Gastroesophageal sphincter (tissue), 4 donors: ENCODE measurements around the gene ASGR2. TPM values are rescaled to one million over a fixed set of nuclear protein-coding genes. Genes with fewer than 3 reads are reported as not detected.

ENCODE experiments used
- ATAC-seq: fragments of 150-250 bp; one replicate; pipeline ENCODE4 v1.9.1; 2016; ENCODE audit warnings: mild to moderate bottlenecking, moderate library complexity
- H3K27ac ChIP-seq, 4 donors: fragments of 200-600 bp; sonication (generic) in 3 of 4; 1 replicate in 3 of 4; 2 replicates in 1 of 4; pipeline ENCODE4 v1.5.1; 2016 to 2019
- H3K27me3 ChIP-seq: fragments of 200-600 bp; sonication (generic); one replicate; pipeline ENCODE4 v1.5.1; 2019
- H3K36me3 ChIP-seq, 2 donors: fragments of 200-600 bp; sonication (generic); one replicate each; pipeline ENCODE4 v1.5.1; 2019; ENCODE audit warnings: control low read depth in 1 of 2
- H3K4me1 ChIP-seq, 3 donors: fragments of 200-600 bp; sonication (generic); 1 replicate in 2 of 3; 2 replicates in 1 of 3; pipeline ENCODE4 v1.5.1; 2016 to 2019; ENCODE audit warnings: control low read depth in 2 of 3
- H3K4me3 ChIP-seq, 2 donors: fragments of 200-600 bp; sonication (generic); one replicate each; pipeline ENCODE4 v1.5.1; 2019; ENCODE audit warnings: mild to moderate bottlenecking in 1 of 2, moderate library complexity in 1 of 2
- H3K9me3 ChIP-seq, 3 donors: fragments of 200-600 bp; sonication (generic); one replicate each; pipeline ENCODE4 v1.5.1; 2017 to 2019; ENCODE audit warnings: control low read depth in 2 of 3
- EP300 ChIP-seq: sonication (generic); formaldehyde crosslinking; IDR thresholded peaks from one replicate; pipeline ENCODE4 v1.6.1; 2017; ENCODE audit warnings: antibody characterized with exemption, mild to moderate bottlenecking
- POLR2A ChIP-seq, 2 donors: fragments of 450-650 bp; IDR thresholded peaks; one replicate each; pipeline ENCODE4 v1.6.1; 2017; ENCODE audit warnings: antibody characterized with exemption in 2 of 2, mild to moderate bottlenecking in 2 of 2, moderate library complexity in 1 of 2
- POLR2AphosphoS5 ChIP-seq: sonication (generic); formaldehyde crosslinking; IDR thresholded peaks from one replicate; pipeline ENCODE4 v1.6.1; 2017; ENCODE audit warnings: antibody characterized with exemption
- WGBS, 2 donors: methylation state at CpG; one replicate each; pipeline ENCODE4 v1.1.5; 2018; ENCODE audit warnings: low coverage in 1 of 2; 5-methylcytosine and 5-hydroxymethylcytosine counted together
- total RNA-seq, 4 donors: library from RNA; depleted of rRNA; stranded (reverse); fragments of >200 nt; gene quantifications; one replicate each; pipeline ENCODE4 v1.1.0, GENCODE V29; 2016
- TF ChIP-seq, protein P1 (sequence below), 4 experiments: fragments of 200-600 bp in 2 of 4; fragments of 450-650 bp in 2 of 4; sonication (generic) in 1 of 4; IDR thresholded peaks; one replicate each; pipeline ENCODE4 v1.5.1; 2017 to 2019; ENCODE audit warnings: antibody characterized with exemption in 4 of 4, mild to moderate bottlenecking in 2 of 4, moderate library complexity in 2 of 4

The ASGR2 gene
- total RNA-seq, 4 donors from 2014 or later = 0.79 to 1.3 TPM; not detected in 2

DNA sequence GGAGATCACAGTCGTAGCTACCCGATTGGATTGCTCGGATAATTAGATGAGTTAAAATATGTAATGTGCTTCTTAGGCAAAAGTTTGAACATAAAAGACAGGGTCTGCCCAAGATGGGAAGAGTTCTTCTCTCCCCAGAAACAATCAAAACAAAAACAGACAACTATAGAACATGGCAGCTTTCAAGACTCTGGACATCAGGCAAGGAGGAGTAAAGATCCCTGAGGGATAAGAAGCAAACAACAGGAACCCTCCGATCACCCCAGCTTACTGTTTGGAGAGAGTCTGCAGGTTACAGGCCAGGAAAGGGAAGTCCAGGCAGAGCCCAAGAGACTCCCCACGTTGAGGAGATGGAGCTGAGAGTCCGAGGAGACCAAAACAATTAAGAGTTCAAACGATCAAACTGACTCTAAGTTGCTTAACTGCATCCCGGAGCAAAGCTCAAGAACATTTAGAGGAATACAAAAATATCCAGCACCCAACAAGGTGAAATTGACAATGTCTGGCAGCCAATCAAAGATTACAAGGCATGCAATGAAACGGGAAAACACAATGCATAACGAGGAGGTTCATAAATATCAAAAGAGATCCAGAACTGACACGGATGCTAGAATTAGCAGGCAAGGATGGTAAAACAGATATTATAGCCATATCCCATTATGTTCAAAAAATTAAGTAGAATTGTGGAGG, 3.9 kb downstream of the ASGR2 start:
- TF ChIP-seq POLR2A (IDR thresholded peaks at IDR 0.05) = no peak
- TF ChIP-seq EP300 = no peak
- TF ChIP-seq, protein P1, sequence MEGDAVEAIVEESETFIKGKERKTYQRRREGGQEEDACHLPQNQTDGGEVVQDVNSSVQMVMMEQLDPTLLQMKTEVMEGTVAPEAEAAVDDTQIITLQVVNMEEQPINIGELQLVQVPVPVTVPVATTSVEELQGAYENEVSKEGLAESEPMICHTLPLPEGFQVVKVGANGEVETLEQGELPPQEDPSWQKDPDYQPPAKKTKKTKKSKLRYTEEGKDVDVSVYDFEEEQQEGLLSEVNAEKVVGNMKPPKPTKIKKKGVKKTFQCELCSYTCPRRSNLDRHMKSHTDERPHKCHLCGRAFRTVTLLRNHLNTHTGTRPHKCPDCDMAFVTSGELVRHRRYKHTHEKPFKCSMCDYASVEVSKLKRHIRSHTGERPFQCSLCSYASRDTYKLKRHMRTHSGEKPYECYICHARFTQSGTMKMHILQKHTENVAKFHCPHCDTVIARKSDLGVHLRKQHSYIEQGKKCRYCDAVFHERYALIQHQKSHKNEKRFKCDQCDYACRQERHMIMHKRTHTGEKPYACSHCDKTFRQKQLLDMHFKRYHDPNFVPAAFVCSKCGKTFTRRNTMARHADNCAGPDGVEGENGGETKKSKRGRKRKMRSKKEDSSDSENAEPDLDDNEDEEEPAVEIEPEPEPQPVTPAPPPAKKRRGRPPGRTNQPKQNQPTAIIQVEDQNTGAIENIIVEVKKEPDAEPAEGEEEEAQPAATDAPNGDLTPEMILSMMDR (IDR thresholded peaks at IDR 0.05) = no peak
- no peak for TF ChIP-seq POLR2AphosphoS5
- peaks cover 81% of the 10 kb centered on the region for H3K27me3 ChIP-seq

GRCh38 chr17:7109461-7110322, 4.9 kb downstream of the ASGR2 start:
- Histone ChIP-seq H3K9me3 (no peaks in the 10 kb centered on the region), H3K36me3 (no peaks in the 10 kb centered on the region), H3K27ac (no peak overlapping the region), H3K27me3 (peaks cover 85% of the 10 kb centered on the region), H3K4me3 (no peak overlapping the region), H3K4me1 (no peaks in the 10 kb centered on the region)
- WGBS, 2 donors = 69 to 75% methylated on average over 8 to 10 of the region's 10 CpGs
- no peak for TF ChIP-seq POLR2AphosphoS5
- no peak for TF ChIP-seq POLR2A (IDR thresholded peaks at IDR 0.05)
- TF ChIP-seq EP300 = no peak
- TF ChIP-seq, protein P1 (IDR thresholded peaks at IDR 0.05) = no peak
- ATAC-seq = no peak

More for the DNA sequence above, 3.9 kb downstream of the ASGR2 start:
- H3K4me3 ChIP-seq = no peak overlapping the region
- WGBS, 2 donors = 39 to 49% methylated on average over 8 to 10 of the region's 11 CpGs
- no peaks in the 10 kb centered on the region for H3K9me3 ChIP-seq
- H3K27ac ChIP-seq = no peak overlapping the region
- H3K36me3 ChIP-seq = no peaks in the 10 kb centered on the region
- no peaks in the 10 kb centered on the region for H3K4me1 ChIP-seq
- no peak for ATAC-seq

GRCh38 chr17:7108981-7109380, 5.6 kb downstream of the ASGR2 start:
- no peak for TF ChIP-seq POLR2AphosphoS5
- TF ChIP-seq, protein P1 (IDR thresholded peaks at IDR 0.05) = no peak
- no peak for TF ChIP-seq POLR2A (IDR thresholded peaks at IDR 0.05)
- TF ChIP-seq EP300 = no peak

DNA sequence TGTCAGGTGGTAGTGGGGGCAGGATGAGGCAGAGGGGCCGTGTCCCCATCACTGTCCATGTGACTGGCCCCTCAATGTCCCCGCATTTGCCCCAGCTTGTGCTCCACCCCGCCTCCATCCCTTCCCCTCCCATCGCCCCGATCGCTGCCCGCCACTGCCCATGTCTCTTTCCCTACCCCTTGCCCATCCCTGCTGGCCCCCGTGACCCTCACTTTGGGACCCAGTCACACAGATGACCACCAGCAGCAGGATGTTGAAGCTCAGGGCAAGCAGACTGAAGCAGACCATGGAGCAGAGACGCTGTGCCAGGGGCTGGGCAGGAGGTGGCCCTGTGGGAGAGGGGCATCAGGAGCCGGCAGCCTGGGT, 6.1 kb downstream of the ASGR2 start:
- Histone ChIP-seq H3K27ac (no peak overlapping the region), H3K4me3 (no peak overlapping the region), H3K9me3 (no peaks in the 10 kb centered on the region), H3K36me3 (no peaks in the 10 kb centered on the region), H3K27me3 (peaks cover 83% of the 10 kb centered on the region), H3K4me1 (no peaks in the 10 kb centered on the region)
- 78 to 92% methylated on average over 2 of the region's 10 CpGs for WGBS, 2 donors
- no peak for ATAC-seq
- TF ChIP-seq, protein P1 (IDR thresholded peaks at IDR 0.05) = no peak
- TF ChIP-seq POLR2A (IDR thresholded peaks at IDR 0.05) (no peak), POLR2AphosphoS5 (no peak), EP300 (no peak)

More at GRCh38 chr17:7108981-7109380, 5.6 kb downstream of the ASGR2 start:
- Histone ChIP-seq H3K36me3 (no peaks in the 10 kb centered on the region), H3K27me3 (peaks cover 85% of the 10 kb centered on the region), H3K27ac (no peak overlapping the region), H3K4me1 (no peaks in the 10 kb centered on the region), H3K9me3 (no peaks in the 10 kb centered on the region), H3K4me3 (no peak overlapping the region)
- WGBS, 2 donors = 93 to 100% methylated on average over 2 to 3 of the region's 9 CpGs
- ATAC-seq = no peak
